GM19023 (cell line): Measurements from ENCODE around the gene CROCC2.

Source experiments
- ATAC-seq: cut with Tn5 transposase; IDR thresholded peaks from one replicate; pipeline ENCODE4 v1.9.1; 2021; ENCODE audit warnings: mild to moderate bottlenecking, moderate library complexity; ENCODE audit not compliant: unreplicated experiment

CROCC2 gene

GRCh38 chr2:240932724-240933047 lies 26.6 kb downstream of the CROCC2 start:
- no peak for ATAC-seq

- no peak for ATAC-seq
Observed at GRCh38 chr2:240933048-240933965, 27.2 kb downstream of the CROCC2 start.

GRCh38 chr2:240933966-240934700 lies 28.0 kb downstream of the CROCC2 start:
- ATAC-seq, result no peak

GRCh38 chr2:240934701-240935102 lies 28.6 kb downstream of the CROCC2 start:
- no peak for ATAC-seq

GRCh38 chr2:240935103-240935876 lies 29.2 kb downstream of the CROCC2 start:
- no peak for ATAC-seq

- no peak for ATAC-seq
Observed at GRCh38 chr2:240936106-240936505, 30.0 kb downstream of the CROCC2 start.

- ATAC-seq, result no peak
Observed at GRCh38 chr2:240946046-240946445, 39.9 kb downstream of the CROCC2 start.

- ATAC-seq, result no peak
Observed at GRCh38 chr2:240946654-240947053, 40.5 kb downstream of the CROCC2 start.

GRCh38 chr2:240947176-240947575 lies 41.0 kb downstream of the CROCC2 start:
- no peak for ATAC-seq

- no peak for ATAC-seq
Observed at GRCh38 chr2:240947607-240948006, 41.5 kb downstream of the CROCC2 start.

- ATAC-seq, result no peak
Observed at GRCh38 chr2:240948086-240948485, 42.0 kb downstream of the CROCC2 start.

- ATAC-seq, result no peak
Observed at GRCh38 chr2:240948905-240949790, 43.0 kb downstream of the CROCC2 start.

GRCh38 chr2:240949791-240950705 lies 43.9 kb downstream of the CROCC2 start:
- no peak for ATAC-seq

GRCh38 chr2:240951045-240951594 lies 45.0 kb downstream of the CROCC2 start:
- ATAC-seq, result no peak

- ATAC-seq, result no peak
Observed at GRCh38 chr2:240952496-240953246, 46.5 kb downstream of the CROCC2 start.

GRCh38 chr2:240953426-240954410 lies 47.6 kb downstream of the CROCC2 start:
- no peak for ATAC-seq
